Chondrocyte (in vitro differentiated cells): ENCODE results near the gene FHIT. TPM values are rescaled to one million over a fixed set of nuclear protein-coding genes. Genes with fewer than 3 reads are reported as not detected.

Experiments used
- DNase-seq: peaks from one replicate; pipeline ENCODE4 v3.0.0; 2021; ENCODE audit warnings: mixed read lengths, low spot score
- H3K27ac Mint-ChIP-seq: one replicate; pipeline ENCODE4 v1.8.0; 2021; ENCODE audit warnings: mild to moderate bottlenecking, moderate library complexity, mixed read lengths; ENCODE audit not compliant: unreplicated experiment
- H3K27me3 Mint-ChIP-seq: 2 replicates; pipeline ENCODE4 v1.8.0; 2021; ENCODE audit warnings: low read depth, mixed read lengths
- H3K36me3 Mint-ChIP-seq: 2 replicates; pipeline ENCODE4 v1.8.0; 2021; ENCODE audit warnings: low read depth, mixed read lengths
- H3K4me1 Mint-ChIP-seq: 2 replicates; pipeline ENCODE4 v1.8.0; 2021; ENCODE audit warnings: low read depth, mild to moderate bottlenecking, mixed read lengths
- H3K4me3 Mint-ChIP-seq: one replicate; pipeline ENCODE4 v1.8.0; 2021; ENCODE audit warnings: mild to moderate bottlenecking, moderate library complexity, mixed read lengths; ENCODE audit not compliant: unreplicated experiment
- H3K9me3 Mint-ChIP-seq: 2 replicates; pipeline ENCODE4 v1.8.0; 2021; ENCODE audit warnings: low read depth, mixed read lengths
- total RNA-seq: library from RNA; stranded (reverse); gene quantifications from 3 replicates; pipeline ENCODE4 v1.2.1, GENCODE V29; 2021
- TF ChIP-seq, protein P1 (sequence below): fragments of 200-600 bp; sonication (generic); IDR thresholded peaks from 2 replicates; pipeline ENCODE4 v1.5.0; 2021; ENCODE audit warnings: antibody characterized with exemption, mild to moderate bottlenecking, moderate library complexity

FHIT gene
- total RNA-seq, 1 donor from 2014 or later: 3.8 TPM

- H3K4me1 Mint-ChIP-seq: peaks cover 5% of the 10 kb centered on the region
- TF ChIP-seq, protein P1, sequence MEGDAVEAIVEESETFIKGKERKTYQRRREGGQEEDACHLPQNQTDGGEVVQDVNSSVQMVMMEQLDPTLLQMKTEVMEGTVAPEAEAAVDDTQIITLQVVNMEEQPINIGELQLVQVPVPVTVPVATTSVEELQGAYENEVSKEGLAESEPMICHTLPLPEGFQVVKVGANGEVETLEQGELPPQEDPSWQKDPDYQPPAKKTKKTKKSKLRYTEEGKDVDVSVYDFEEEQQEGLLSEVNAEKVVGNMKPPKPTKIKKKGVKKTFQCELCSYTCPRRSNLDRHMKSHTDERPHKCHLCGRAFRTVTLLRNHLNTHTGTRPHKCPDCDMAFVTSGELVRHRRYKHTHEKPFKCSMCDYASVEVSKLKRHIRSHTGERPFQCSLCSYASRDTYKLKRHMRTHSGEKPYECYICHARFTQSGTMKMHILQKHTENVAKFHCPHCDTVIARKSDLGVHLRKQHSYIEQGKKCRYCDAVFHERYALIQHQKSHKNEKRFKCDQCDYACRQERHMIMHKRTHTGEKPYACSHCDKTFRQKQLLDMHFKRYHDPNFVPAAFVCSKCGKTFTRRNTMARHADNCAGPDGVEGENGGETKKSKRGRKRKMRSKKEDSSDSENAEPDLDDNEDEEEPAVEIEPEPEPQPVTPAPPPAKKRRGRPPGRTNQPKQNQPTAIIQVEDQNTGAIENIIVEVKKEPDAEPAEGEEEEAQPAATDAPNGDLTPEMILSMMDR: no peak
- no peaks in the 10 kb centered on the region for H3K9me3 Mint-ChIP-seq
- no peak overlapping the region for H3K4me3 Mint-ChIP-seq
- H3K36me3 Mint-ChIP-seq: no peaks in the 10 kb centered on the region
- no peak for DNase-seq
- no peak overlapping the region for H3K27ac Mint-ChIP-seq
- H3K27me3 Mint-ChIP-seq: no peaks in the 10 kb centered on the region
Observed at GRCh38 chr3:59994732-59995304, 1256.4 kb downstream of the FHIT start.

GRCh38 chr3:59992578-59992977, 1258.7 kb downstream of the FHIT start:
- no peaks in the 10 kb centered on the region for H3K4me1 Mint-ChIP-seq
- H3K36me3 Mint-ChIP-seq: no peaks in the 10 kb centered on the region
- H3K27ac Mint-ChIP-seq: no peak overlapping the region
- DNase-seq: no peak
- H3K27me3 Mint-ChIP-seq: no peaks in the 10 kb centered on the region
- no peaks in the 10 kb centered on the region for H3K9me3 Mint-ChIP-seq
- TF ChIP-seq, protein P1: no peak
- H3K4me3 Mint-ChIP-seq: no peak overlapping the region

- H3K27me3 Mint-ChIP-seq: no peaks in the 10 kb centered on the region
- DNase-seq: no peak
- H3K9me3 Mint-ChIP-seq: no peaks in the 10 kb centered on the region
- no peaks in the 10 kb centered on the region for H3K4me1 Mint-ChIP-seq
- no peaks in the 10 kb centered on the region for H3K36me3 Mint-ChIP-seq
- TF ChIP-seq, protein P1: no peak
- H3K27ac Mint-ChIP-seq: no peak overlapping the region
- no peak overlapping the region for H3K4me3 Mint-ChIP-seq
Observed at GRCh38 chr3:59990915-59991314, 1260.3 kb downstream of the FHIT start.

DNA sequence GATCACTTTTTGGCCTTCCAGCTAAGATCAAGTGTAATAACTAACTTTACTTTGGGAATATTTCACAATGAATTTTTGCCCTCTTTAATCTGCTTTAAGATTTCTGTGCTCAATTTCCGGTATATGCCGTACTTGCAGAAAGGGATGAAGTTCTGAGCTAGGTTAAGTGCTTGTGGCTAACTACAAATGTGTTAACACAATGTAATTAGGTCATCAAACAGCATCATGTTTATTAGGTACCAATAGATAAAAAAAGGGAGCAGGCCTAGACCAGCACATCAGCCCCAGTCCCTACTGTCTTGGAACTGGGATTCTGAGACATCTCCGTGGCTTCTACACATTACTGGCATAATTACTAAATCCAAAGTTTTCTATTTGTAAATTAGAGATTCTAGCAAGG, 1268.7 kb downstream of the FHIT start:
- Mint-ChIP-seq H3K9me3 (peaks cover 5% of the 10 kb centered on the region), H3K27ac (no peak overlapping the region), H3K4me3 (no peak overlapping the region), H3K27me3 (no peaks in the 10 kb centered on the region), H3K4me1 (no peaks in the 10 kb centered on the region), H3K36me3 (no peaks in the 10 kb centered on the region)
- TF ChIP-seq, protein P1: no peak
- DNase-seq: no peak

- DNase-seq: no peak
- H3K4me1 Mint-ChIP-seq: no peaks in the 10 kb centered on the region
- H3K27ac Mint-ChIP-seq: no peak overlapping the region
- H3K4me3 Mint-ChIP-seq: no peak overlapping the region
- peaks cover 5% of the 10 kb centered on the region for H3K9me3 Mint-ChIP-seq
- TF ChIP-seq, protein P1: no peak
- H3K27me3 Mint-ChIP-seq: no peaks in the 10 kb centered on the region
- no peaks in the 10 kb centered on the region for H3K36me3 Mint-ChIP-seq
Observed at GRCh38 chr3:59981377-59981776, 1269.9 kb downstream of the FHIT start.
